ES-I3 (cell line): Measurements from ENCODE around the gene MINDY4.

Experiments used
- H3K36me3 ChIP-seq: 2 replicates; pipeline ENCODE4 v1.6.1; 2013; ENCODE audit warnings: mild to moderate bottlenecking, low read length, control low read depth, moderate library complexity; ENCODE audit not compliant: insufficient read depth
- H3K4me1 ChIP-seq: 2 replicates; pipeline ENCODE4 v1.6.1; 2013; ENCODE audit warnings: mild to moderate bottlenecking, control low read depth, low read length; ENCODE audit not compliant: insufficient read depth
- H3K9ac ChIP-seq: 2 replicates; pipeline ENCODE4 v1.6.1; 2013; ENCODE audit warnings: low read depth, mild to moderate bottlenecking, low read length, moderate library complexity
- H3K9me3 ChIP-seq: 2 replicates; pipeline ENCODE4 v1.6.1; 2013; ENCODE audit warnings: mild to moderate bottlenecking, low read length, moderate library complexity; ENCODE audit not compliant: control insufficient read depth, insufficient read depth

MINDY4 gene

GRCh38 chr7:30734497-30734896 lies 36.7 kb upstream of the MINDY4 start:
- Histone ChIP-seq H3K9me3 (no peaks in the 10 kb centered on the region), H3K4me1 (no peaks in the 10 kb centered on the region), H3K9ac (no peak overlapping the region), H3K36me3 (no peaks in the 10 kb centered on the region)

GRCh38 chr7:30735631-30736030 lies 35.6 kb upstream of the MINDY4 start:
- H3K36me3 ChIP-seq: no peaks in the 10 kb centered on the region
- no peak overlapping the region for H3K9ac ChIP-seq
- no peaks in the 10 kb centered on the region for H3K9me3 ChIP-seq
- no peaks in the 10 kb centered on the region for H3K4me1 ChIP-seq

GRCh38 chr7:30736291-30736690 lies 34.9 kb upstream of the MINDY4 start:
- H3K9me3 ChIP-seq: no peaks in the 10 kb centered on the region
- no peaks in the 10 kb centered on the region for H3K4me1 ChIP-seq
- no peak overlapping the region for H3K9ac ChIP-seq
- H3K36me3 ChIP-seq: no peaks in the 10 kb centered on the region

- Histone ChIP-seq H3K9ac (no peak overlapping the region), H3K4me1 (no peaks in the 10 kb centered on the region), H3K36me3 (no peaks in the 10 kb centered on the region), H3K9me3 (no peaks in the 10 kb centered on the region)
Observed at GRCh38 chr7:30738026-30738915, 32.9 kb upstream of the MINDY4 start.

- no peaks in the 10 kb centered on the region for H3K9me3 ChIP-seq
- no peaks in the 10 kb centered on the region for H3K4me1 ChIP-seq
- no peaks in the 10 kb centered on the region for H3K36me3 ChIP-seq
- no peak overlapping the region for H3K9ac ChIP-seq
Observed at GRCh38 chr7:30739691-30740090, 31.5 kb upstream of the MINDY4 start.

- Histone ChIP-seq H3K9me3 (no peaks in the 10 kb centered on the region), H3K9ac (no peak overlapping the region), H3K4me1 (no peaks in the 10 kb centered on the region), H3K36me3 (no peaks in the 10 kb centered on the region)
Observed at GRCh38 chr7:30740417-30741181, 30.6 kb upstream of the MINDY4 start.

GRCh38 chr7:30741289-30741688 lies 29.9 kb upstream of the MINDY4 start:
- Histone ChIP-seq H3K9me3 (no peaks in the 10 kb centered on the region), H3K36me3 (no peaks in the 10 kb centered on the region), H3K9ac (no peak overlapping the region), H3K4me1 (no peaks in the 10 kb centered on the region)

GRCh38 chr7:30743371-30744074 lies 27.7 kb upstream of the MINDY4 start:
- Histone ChIP-seq H3K9ac (no peak overlapping the region), H3K4me1 (no peaks in the 10 kb centered on the region), H3K9me3 (no peaks in the 10 kb centered on the region), H3K36me3 (no peaks in the 10 kb centered on the region)

GRCh38 chr7:30744075-30744417 lies 27.2 kb upstream of the MINDY4 start:
- no peak overlapping the region for H3K9ac ChIP-seq
- no peaks in the 10 kb centered on the region for H3K9me3 ChIP-seq
- H3K4me1 ChIP-seq: no peaks in the 10 kb centered on the region
- H3K36me3 ChIP-seq: no peaks in the 10 kb centered on the region

GRCh38 chr7:30745261-30745941 lies 25.8 kb upstream of the MINDY4 start:
- Histone ChIP-seq H3K9me3 (no peaks in the 10 kb centered on the region), H3K4me1 (no peaks in the 10 kb centered on the region), H3K36me3 (no peaks in the 10 kb centered on the region), H3K9ac (no peak overlapping the region)

- Histone ChIP-seq H3K9me3 (no peaks in the 10 kb centered on the region), H3K9ac (no peak overlapping the region), H3K36me3 (no peaks in the 10 kb centered on the region), H3K4me1 (no peaks in the 10 kb centered on the region)
Observed at GRCh38 chr7:30750010-30750409, 21.2 kb upstream of the MINDY4 start.

- no peaks in the 10 kb centered on the region for H3K4me1 ChIP-seq
- H3K9me3 ChIP-seq: no peaks in the 10 kb centered on the region
- H3K9ac ChIP-seq: no peak overlapping the region
- no peaks in the 10 kb centered on the region for H3K36me3 ChIP-seq
Observed at GRCh38 chr7:30750683-30751650, 20.2 kb upstream of the MINDY4 start.

GRCh38 chr7:30751696-30752273 lies 19.4 kb upstream of the MINDY4 start, which contains the start of gene INMT:
Gene INMT, plus strand, starts transcription at chr7:30752135. Its CDS starts 16 bp downstream, at chr7:30752151.
- Histone ChIP-seq H3K9me3 (no peaks in the 10 kb centered on the region), H3K36me3 (no peaks in the 10 kb centered on the region), H3K9ac (no peak within 1 kb of the TSS), H3K4me1 (no peaks in the 10 kb centered on the region)
